IMR-90 (cell line): ENCODE measurements around the gene LOX. TPM values are rescaled to one million over a fixed set of nuclear protein-coding genes. Genes with fewer than 3 reads are reported as not detected.

Experiments
- ATAC-seq: fragments of 200-7000 bp; cut with Tn5 transposase; 2 replicates; pipeline ENCODE4 v1.9.1; 2020; ENCODE audit warnings: low read depth, mild to moderate bottlenecking, moderate library complexity
- BruUV-seq: library from RNA; stranded (reverse); fragments of 400-500 nt; replicated peaks from 2 replicates; lab custom pipeline; 2021; lab: Mats Ljungman, UMichigan
- CTCF ChIA-PET: fragments of 300-600 bp; formaldehyde crosslinking; extraction: SDS; loops from one replicate; lab custom pipeline; 2021; ENCODE audit warnings: antibody characterized with exemption; lab: Yijun Ruan, JAX
- POLR2A ChIA-PET: fragments of 300-600 bp; sonication (Branson Sonifier 250); formaldehyde crosslinking; loops from one replicate; lab custom pipeline; 2022; ENCODE audit warnings: antibody characterized with exemption; ENCODE audit not compliant: unreplicated experiment; lab: Charles Lee
- DNase-seq: peaks from one replicate; pipeline ENCODE4 v3.0.0; 2013
- H2AFZ ChIP-seq: replicated peaks from 2 replicates; pipeline ENCODE3; 2013; ENCODE audit warnings: low read length, mild to moderate bottlenecking; ENCODE audit not compliant: poor library complexity
- H2AK5ac ChIP-seq: 2 replicates; pipeline ENCODE4 v1.6.1; 2013; ENCODE audit warnings: low read depth, low read length, inconsistent platforms
- H2AK9ac ChIP-seq: replicated peaks from 2 replicates; pipeline ENCODE3; 2013; ENCODE audit warnings: mild to moderate bottlenecking, low read depth, low read length, moderate library complexity; ENCODE audit not compliant: poor library complexity
- H2BK120ac ChIP-seq: 2 replicates; pipeline ENCODE4 v1.6.1; 2013; ENCODE audit warnings: low read depth, low read length, inconsistent platforms
- H2BK15ac ChIP-seq: 3 replicates; pipeline ENCODE4 v1.6.1; 2013; ENCODE audit warnings: low read depth, low read length, inconsistent platforms
- H2BK20ac ChIP-seq: 2 replicates; pipeline ENCODE4 v1.6.1; 2013; ENCODE audit warnings: low read depth, mild to moderate bottlenecking, inconsistent platforms, low read length, moderate library complexity
- H2BK5ac ChIP-seq: 2 replicates; pipeline ENCODE4 v1.6.1; 2013; ENCODE audit warnings: mild to moderate bottlenecking, low read depth, low read length, inconsistent platforms; ENCODE audit not compliant: poor library complexity, severe bottlenecking
- H3K14ac ChIP-seq: replicated peaks from 2 replicates; pipeline ENCODE4 v1.6.1; 2013; ENCODE audit warnings: low read depth, low read length, inconsistent platforms
- H3K18ac ChIP-seq: 2 replicates; pipeline ENCODE4 v1.6.1; 2013; ENCODE audit warnings: low read depth, low read length, control low read depth
- H3K23ac ChIP-seq: 2 replicates; pipeline ENCODE4 v1.6.1; 2013; ENCODE audit warnings: low read depth, low read length, inconsistent platforms
- H3K27ac ChIP-seq: 2 replicates; pipeline ENCODE4 v1.5.1; 2013; ENCODE audit warnings: mild to moderate bottlenecking, control low read depth, low read length; ENCODE audit not compliant: insufficient read depth
- H3K27me3 ChIP-seq: 2 replicates; pipeline ENCODE4 v1.6.1; 2013; ENCODE audit warnings: low read length; ENCODE audit not compliant: control insufficient read depth, insufficient read depth
- H3K36me3 ChIP-seq: 2 replicates; pipeline ENCODE4 v1.6.1; 2013; ENCODE audit warnings: low read length, mixed read lengths; ENCODE audit not compliant: control insufficient read depth, insufficient read depth
- H3K4ac ChIP-seq: 2 replicates; pipeline ENCODE4 v1.6.1; 2013; ENCODE audit warnings: low read depth, low read length, inconsistent platforms
- H3K4me1 ChIP-seq: 2 replicates; pipeline ENCODE4 v1.6.1; 2013; ENCODE audit warnings: low read length, mixed read lengths; ENCODE audit not compliant: control insufficient read depth, insufficient read depth
- H3K4me2 ChIP-seq: 2 replicates; pipeline ENCODE4 v1.6.1; 2013; ENCODE audit warnings: low read depth, mild to moderate bottlenecking, control low read depth, low read length, moderate library complexity
- H3K4me3 ChIP-seq: 2 replicates; pipeline ENCODE4 v1.5.1; 2013; ENCODE audit warnings: low read depth, mild to moderate bottlenecking, control low read depth, low read length, moderate library complexity; ENCODE audit not compliant: insufficient read depth
- H3K56ac ChIP-seq: 2 replicates; pipeline ENCODE4 v1.6.1; 2013; ENCODE audit warnings: low read length, inconsistent platforms; ENCODE audit not compliant: insufficient read depth; ENCODE audit errors: extremely low read depth
- H3K79me1 ChIP-seq, 2 experiments: 2 replicates each; pipeline ENCODE4 v1.6.1; 2013; ENCODE audit warnings: low read length in 2 of 2, inconsistent platforms in 1 of 2, low read depth in 1 of 2
- H3K9ac ChIP-seq: 2 replicates; pipeline ENCODE4 v1.6.1; 2013; ENCODE audit warnings: low read depth, low read length, control low read depth
- H3K9me1 ChIP-seq: 2 replicates; pipeline ENCODE4 v1.6.1; 2013; ENCODE audit warnings: low read length, inconsistent platforms; ENCODE audit not compliant: insufficient read depth
- H3K9me3 ChIP-seq: 2 replicates; pipeline ENCODE4 v1.6.1; 2013; ENCODE audit warnings: low read length; ENCODE audit not compliant: control insufficient read depth, insufficient read depth
- H4K20me1 ChIP-seq: 2 replicates; pipeline ENCODE4 v1.6.1; 2013; ENCODE audit warnings: low read length, inconsistent platforms; ENCODE audit not compliant: insufficient read depth
- H4K5ac ChIP-seq: 2 replicates; pipeline ENCODE4 v1.6.1; 2013; ENCODE audit warnings: mild to moderate bottlenecking, low read depth, low read length, control low read depth
- H4K8ac ChIP-seq, 2 experiments: 2 replicates each; pipeline ENCODE4 v1.6.1; 2013; ENCODE audit warnings: low read depth in 2 of 2, low read length in 2 of 2, control low read depth in 1 of 2, inconsistent platforms in 1 of 2
- H4K91ac ChIP-seq: 2 replicates; pipeline ENCODE4 v1.6.1; 2013; ENCODE audit warnings: low read depth, low read length, inconsistent platforms; ENCODE audit not compliant: insufficient read depth
- BHLHE40 ChIP-seq: fragments of 150-350 bp; IDR thresholded peaks from 2 replicates; pipeline ENCODE4 v1.6.1; 2016; ENCODE audit warnings: mild to moderate bottlenecking, low read depth, low read length
- CEBPB ChIP-seq: IDR thresholded peaks from 2 replicates; pipeline ENCODE4 v1.6.1; 2012; ENCODE audit warnings: low read depth, low read length, improper control_type of control experiment
- CHD1 ChIP-seq: IDR thresholded peaks from 2 replicates; pipeline ENCODE4 v1.6.1; 2012; ENCODE audit warnings: low read depth, low read length, improper control_type of control experiment
- FOS ChIP-seq: fragments of 150-350 bp; IDR thresholded peaks from 2 replicates; pipeline ENCODE4 v1.6.1; 2016; ENCODE audit warnings: low read depth, low read length
- MAFK ChIP-seq: IDR thresholded peaks from 2 replicates; pipeline ENCODE4 v1.6.1; 2012; ENCODE audit warnings: low read depth, low read length, improper control_type of control experiment
- MXI1 ChIP-seq: IDR thresholded peaks from 2 replicates; pipeline ENCODE4 v1.6.1; 2012; ENCODE audit warnings: low read depth, mild to moderate bottlenecking, low read length, moderate library complexity, borderline replicate concordance
- NFE2L2 ChIP-seq: fragments of 150-350 bp; IDR thresholded peaks from 2 replicates; pipeline ENCODE4 v1.6.1; 2016; ENCODE audit warnings: low read depth, mild to moderate bottlenecking, low read length
- POLR2A ChIP-seq: IDR thresholded peaks from 2 replicates; pipeline ENCODE4 v1.6.1; 2012; ENCODE audit warnings: mild to moderate bottlenecking, low read depth, low read length
- RAD21 ChIP-seq: IDR thresholded peaks from 2 replicates; pipeline ENCODE4 v1.6.1; 2012; ENCODE audit warnings: low read length, improper control_type of control experiment
- RCOR1 ChIP-seq: IDR thresholded peaks from 2 replicates; pipeline ENCODE4 v1.6.1; 2012; ENCODE audit warnings: mild to moderate bottlenecking, low read length, improper control_type of control experiment; ENCODE audit not compliant: insufficient replicate concordance
- SMC3 ChIP-seq: fragments of 150-350 bp; IDR thresholded peaks from 2 replicates; pipeline ENCODE4 v1.6.1; 2016; ENCODE audit warnings: low read depth, mild to moderate bottlenecking, antibody characterized with exemption, low read length, moderate library complexity
- WGBS, 2 experiments: methylation state at CpG; one replicate each; pipeline versions ENCODE4 v1.1.5 to v1.1.7; 2013; ENCODE audit warnings: missing lambda C conversion rate in 2 of 2; ENCODE audit not compliant: insufficient read length in 1 of 2; ENCODE audit errors: extremely low coverage in 2 of 2; 5-methylcytosine and 5-hydroxymethylcytosine counted together
- dilution Hi-C: fragments of 300-500 bp; cut with HindIII; formaldehyde crosslinking; loops from one replicate; pipeline ENCODE4 v1.14.3; 2018; ENCODE audit warnings: low sequenced_read_pairs; ENCODE audit not compliant: unreplicated experiment
- in situ Hi-C: fragments of 300-500 bp; cut with MboI; formaldehyde crosslinking; loops from 3 replicates; pipeline ENCODE4 v1.14.3; 2019; ENCODE audit warnings: low sequenced_read_pairs, inconsistent platforms, mixed read lengths
- intact Hi-C: fragments of 100-400 bp; cut with micrococcal nuclease; formaldehyde crosslinking; loops from 2 replicates; pipeline ENCODE4 v1.10.0; 2022
- polyA plus RNA-seq, 3 experiments: library from polyadenylated mRNA; depleted of rRNA; stranded (reverse); fragments of >200 nt; gene quantifications; 2 replicates each; pipeline ENCODE4 v1.2.3, GENCODE V29; 2012; ENCODE audit warnings: low replicate concordance in 1 of 3
- total RNA-seq: library from RNA; depleted of rRNA; stranded (reverse); fragments of >200 nt; gene quantifications from 2 replicates; pipeline ENCODE4 v1.2.3, GENCODE V29; 2012
- TF ChIP-seq, protein P1 (sequence below): fragments of 150-350 bp; IDR thresholded peaks from 2 replicates; pipeline ENCODE4 v1.6.1; 2017; ENCODE audit warnings: mild to moderate bottlenecking, antibody characterized with exemption, low read length, low read depth
- TF ChIP-seq, protein P2 (sequence below): conservative IDR thresholded peaks from 2 replicates; pipeline ENCODE4 v1.5.1; 2012; ENCODE audit warnings: mild to moderate bottlenecking, low read depth, low read length, improper control_type of control experiment
- TF ChIP-seq, protein P3 (sequence below): fragments of 150-350 bp; IDR thresholded peaks from 2 replicates; pipeline ENCODE4 v1.6.1; 2016; ENCODE audit warnings: low read depth, mild to moderate bottlenecking, low read length, moderate library complexity, borderline replicate concordance

LOX gene
- total and polyA plus RNA-seq, 2 of the 4 experiments (the other 2 are of a cell fraction), result 277 to 662 TPM

DNA sequence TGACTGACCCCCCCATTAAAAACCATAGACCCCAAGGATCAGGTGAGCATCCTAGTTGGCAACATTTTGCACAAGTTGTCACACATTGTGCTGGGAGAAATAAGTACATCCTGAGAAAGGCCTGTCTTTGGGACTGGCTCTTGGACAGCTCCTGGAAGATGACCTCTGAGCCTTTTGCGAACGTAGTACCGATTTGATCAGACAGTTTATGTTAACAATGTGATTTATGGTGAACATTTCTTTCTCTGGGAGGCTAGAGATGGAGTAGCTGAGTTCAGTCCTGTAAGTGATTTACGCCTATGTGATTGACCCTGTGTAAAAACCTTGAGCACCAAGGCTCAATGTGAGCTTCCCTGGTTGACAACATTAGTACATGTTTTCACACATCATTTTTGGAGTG lies 41.7 kb downstream of the LOX start (continued):
- TF ChIP-seq RCOR1, result no peak
- TF ChIP-seq BHLHE40, result no peak
- TF ChIP-seq SMC3, result no peak

DNA sequence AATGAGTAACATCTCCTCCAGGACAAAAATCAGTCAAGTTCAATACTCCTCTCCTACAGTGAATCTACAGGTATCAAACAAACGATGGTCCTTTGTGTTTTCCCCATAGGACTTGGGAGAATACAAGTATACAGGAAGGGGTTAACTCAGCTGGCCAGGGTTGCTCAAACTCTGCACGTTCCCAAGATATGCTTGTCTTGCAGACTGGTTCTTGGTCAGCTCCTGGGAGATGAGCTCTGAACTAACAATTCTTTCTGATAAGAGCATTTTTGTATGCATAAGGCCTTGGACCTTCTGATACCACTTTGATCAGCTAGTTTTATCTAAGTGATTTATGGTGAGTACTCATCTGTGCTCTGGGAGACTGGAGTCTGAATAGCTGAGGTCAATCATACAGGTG lies 42.1 kb downstream of the LOX start:
- H3K23ac ChIP-seq, result no peak overlapping the region
- H2AFZ ChIP-seq, result no peak overlapping the region
- no peak overlapping the region for H3K9ac ChIP-seq
- no CpG with 5 or more reads among the region's 2 CpGs for WGBS, 2 experiments
- no peaks in the 10 kb centered on the region for H3K27me3 ChIP-seq
- no peak overlapping the region for H2AK5ac ChIP-seq
- no peak overlapping the region for H3K4me2 ChIP-seq
- H3K56ac ChIP-seq, result no peak overlapping the region
- no peak overlapping the region for H3K18ac ChIP-seq
- no peak overlapping the region for H4K5ac ChIP-seq
- CTCF ChIA-PET, result interaction anchor here (0.6 to 2.0 kb wide), 2 partner anchors 40 to 308 kb away, joined by 3 to 4 read pairs; no protein-coding TSS in a partner anchor
- H4K91ac ChIP-seq, result no peak overlapping the region
- no peak overlapping the region for H2BK5ac ChIP-seq
- no peak overlapping the region for H3K4me3 ChIP-seq
- no peak overlapping the region for H2BK20ac ChIP-seq
- H3K27ac ChIP-seq, result no peak overlapping the region
- no peak overlapping the region for H2BK120ac ChIP-seq
- H4K20me1 ChIP-seq, result no peaks in the 10 kb centered on the region
- H3K4ac ChIP-seq, result no peak overlapping the region
- no peak overlapping the region for H3K14ac ChIP-seq
- BruUV-seq, result no TSS peak
- peaks cover 0 to 3% of the 10 kb centered on the region in 2 experiments; a peak in 2 of 4 replicates for H3K79me1 ChIP-seq
- H3K36me3 ChIP-seq, result no peaks in the 10 kb centered on the region; the same call in 1 of the 2 replicates
- no peak overlapping the region for H2BK15ac ChIP-seq
- POLR2A ChIA-PET, result no interaction called here
- dilution Hi-C loops, result no loop called here
- ATAC-seq (no peak), DNase-seq (no peak)
- no peak overlapping the region for H4K8ac ChIP-seq
- in situ Hi-C loops, result no loop called here
- peaks cover 2% of the 10 kb centered on the region; the same call in 1 of the 2 replicates for H3K4me1 ChIP-seq
- H3K9me1 ChIP-seq, result no peaks in the 10 kb centered on the region; the same call in 1 of the 2 replicates
- no peak overlapping the region for H2AK9ac ChIP-seq
- intact Hi-C loops, result no loop called here
- H3K9me3 ChIP-seq, result no peaks in the 10 kb centered on the region
- TF ChIP-seq BHLHE40 (no peak), RCOR1 (no peak), CEBPB (no peak), NFE2L2 (no peak), FOS (no peak), POLR2A (no peak), MAFK (no peak), CHD1 (no peak), RAD21 (no peak), SMC3 (no peak), MXI1 (no peak)
- TF ChIP-seq, protein P1, sequence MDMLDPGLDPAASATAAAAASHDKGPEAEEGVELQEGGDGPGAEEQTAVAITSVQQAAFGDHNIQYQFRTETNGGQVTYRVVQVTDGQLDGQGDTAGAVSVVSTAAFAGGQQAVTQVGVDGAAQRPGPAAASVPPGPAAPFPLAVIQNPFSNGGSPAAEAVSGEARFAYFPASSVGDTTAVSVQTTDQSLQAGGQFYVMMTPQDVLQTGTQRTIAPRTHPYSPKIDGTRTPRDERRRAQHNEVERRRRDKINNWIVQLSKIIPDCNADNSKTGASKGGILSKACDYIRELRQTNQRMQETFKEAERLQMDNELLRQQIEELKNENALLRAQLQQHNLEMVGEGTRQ, result no peak
- TF ChIP-seq, protein P2, sequence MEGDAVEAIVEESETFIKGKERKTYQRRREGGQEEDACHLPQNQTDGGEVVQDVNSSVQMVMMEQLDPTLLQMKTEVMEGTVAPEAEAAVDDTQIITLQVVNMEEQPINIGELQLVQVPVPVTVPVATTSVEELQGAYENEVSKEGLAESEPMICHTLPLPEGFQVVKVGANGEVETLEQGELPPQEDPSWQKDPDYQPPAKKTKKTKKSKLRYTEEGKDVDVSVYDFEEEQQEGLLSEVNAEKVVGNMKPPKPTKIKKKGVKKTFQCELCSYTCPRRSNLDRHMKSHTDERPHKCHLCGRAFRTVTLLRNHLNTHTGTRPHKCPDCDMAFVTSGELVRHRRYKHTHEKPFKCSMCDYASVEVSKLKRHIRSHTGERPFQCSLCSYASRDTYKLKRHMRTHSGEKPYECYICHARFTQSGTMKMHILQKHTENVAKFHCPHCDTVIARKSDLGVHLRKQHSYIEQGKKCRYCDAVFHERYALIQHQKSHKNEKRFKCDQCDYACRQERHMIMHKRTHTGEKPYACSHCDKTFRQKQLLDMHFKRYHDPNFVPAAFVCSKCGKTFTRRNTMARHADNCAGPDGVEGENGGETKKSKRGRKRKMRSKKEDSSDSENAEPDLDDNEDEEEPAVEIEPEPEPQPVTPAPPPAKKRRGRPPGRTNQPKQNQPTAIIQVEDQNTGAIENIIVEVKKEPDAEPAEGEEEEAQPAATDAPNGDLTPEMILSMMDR, result no peak
- TF ChIP-seq, protein P3, sequence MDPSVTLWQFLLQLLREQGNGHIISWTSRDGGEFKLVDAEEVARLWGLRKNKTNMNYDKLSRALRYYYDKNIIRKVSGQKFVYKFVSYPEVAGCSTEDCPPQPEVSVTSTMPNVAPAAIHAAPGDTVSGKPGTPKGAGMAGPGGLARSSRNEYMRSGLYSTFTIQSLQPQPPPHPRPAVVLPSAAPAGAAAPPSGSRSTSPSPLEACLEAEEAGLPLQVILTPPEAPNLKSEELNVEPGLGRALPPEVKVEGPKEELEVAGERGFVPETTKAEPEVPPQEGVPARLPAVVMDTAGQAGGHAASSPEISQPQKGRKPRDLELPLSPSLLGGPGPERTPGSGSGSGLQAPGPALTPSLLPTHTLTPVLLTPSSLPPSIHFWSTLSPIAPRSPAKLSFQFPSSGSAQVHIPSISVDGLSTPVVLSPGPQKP, result no peak
